Coronary artery (tissue), 2 donors: ENCODE results near the gene PF4V1.
"Not testable (repeated sequence)": the region's sequence is repeated elsewhere in the genome, so short reads cannot be mapped to it uniquely, and the experiment has no call there.

Experiments used
- DNase-seq: peaks from one replicate; pipeline ENCODE4 v3.0.0-alpha.2; 2017; ENCODE audit warnings: low spot score
- H3K27ac ChIP-seq, 2 donors: fragments of 200-600 bp; sonication (generic); one replicate each; pipeline ENCODE4 v1.5.1; 2016 to 2019
- H3K4me3 ChIP-seq: fragments of 200-600 bp; sonication (generic); 2 replicates; pipeline ENCODE4 v1.5.1; 2016; ENCODE audit warnings: mild to moderate bottlenecking, moderate library complexity
- TF ChIP-seq, protein P1 (sequence below): fragments of 200-600 bp; sonication (generic); IDR thresholded peaks from one replicate; pipeline ENCODE4 v1.5.1; 2019; ENCODE audit warnings: antibody characterized with exemption

PF4V1 gene

DNA sequence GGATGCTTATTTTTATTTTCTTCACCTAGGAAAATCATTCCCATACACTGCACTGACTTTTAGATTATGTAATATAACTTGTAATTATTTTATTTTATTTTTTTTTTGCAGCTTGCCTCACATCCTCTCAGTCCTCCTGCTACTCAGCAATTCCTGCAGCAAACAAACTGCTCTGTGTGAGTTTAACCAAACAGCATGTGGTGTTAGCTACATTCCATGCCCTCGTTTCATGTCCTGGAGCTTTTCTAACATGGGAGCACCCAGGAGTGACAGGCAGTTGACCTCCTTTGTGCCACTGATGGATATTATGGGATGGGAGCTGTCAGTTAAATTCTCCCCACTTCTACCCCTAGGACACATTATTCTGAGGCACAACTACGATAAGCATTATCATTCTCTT, 40.9 kb downstream of the PF4V1 start:
- no peak overlapping the region for H3K4me3 ChIP-seq
- no peak for DNase-seq
- no peak overlapping the region for H3K27ac ChIP-seq
- TF ChIP-seq, protein P1, sequence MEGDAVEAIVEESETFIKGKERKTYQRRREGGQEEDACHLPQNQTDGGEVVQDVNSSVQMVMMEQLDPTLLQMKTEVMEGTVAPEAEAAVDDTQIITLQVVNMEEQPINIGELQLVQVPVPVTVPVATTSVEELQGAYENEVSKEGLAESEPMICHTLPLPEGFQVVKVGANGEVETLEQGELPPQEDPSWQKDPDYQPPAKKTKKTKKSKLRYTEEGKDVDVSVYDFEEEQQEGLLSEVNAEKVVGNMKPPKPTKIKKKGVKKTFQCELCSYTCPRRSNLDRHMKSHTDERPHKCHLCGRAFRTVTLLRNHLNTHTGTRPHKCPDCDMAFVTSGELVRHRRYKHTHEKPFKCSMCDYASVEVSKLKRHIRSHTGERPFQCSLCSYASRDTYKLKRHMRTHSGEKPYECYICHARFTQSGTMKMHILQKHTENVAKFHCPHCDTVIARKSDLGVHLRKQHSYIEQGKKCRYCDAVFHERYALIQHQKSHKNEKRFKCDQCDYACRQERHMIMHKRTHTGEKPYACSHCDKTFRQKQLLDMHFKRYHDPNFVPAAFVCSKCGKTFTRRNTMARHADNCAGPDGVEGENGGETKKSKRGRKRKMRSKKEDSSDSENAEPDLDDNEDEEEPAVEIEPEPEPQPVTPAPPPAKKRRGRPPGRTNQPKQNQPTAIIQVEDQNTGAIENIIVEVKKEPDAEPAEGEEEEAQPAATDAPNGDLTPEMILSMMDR: no peak

GRCh38 chr4:73895201-73896175, 42.4 kb downstream of the PF4V1 start:
- DNase-seq: no peak
- H3K4me3 ChIP-seq: no peak overlapping the region
- TF ChIP-seq, protein P1: no peak
- H3K27ac ChIP-seq: no peak overlapping the region

DNA sequence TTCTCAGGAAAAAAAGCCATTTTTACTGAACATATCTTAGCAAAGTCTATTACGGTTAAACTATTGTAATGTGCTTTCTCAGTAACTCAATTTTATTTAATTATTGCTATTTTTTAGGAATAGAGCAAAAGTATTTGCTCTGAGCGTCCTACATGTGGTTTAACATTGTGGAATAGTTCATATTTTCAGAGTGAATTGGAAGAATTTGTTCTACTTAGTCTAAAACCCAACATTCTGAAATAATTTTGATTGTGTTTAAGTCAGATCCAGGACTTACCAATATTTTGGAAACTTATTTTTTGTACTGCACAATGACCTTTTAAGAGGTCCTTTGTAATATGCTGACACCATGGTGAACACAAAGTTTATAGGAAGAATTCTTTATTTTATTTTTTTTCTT, 43.3 kb downstream of the PF4V1 start:
- H3K27ac ChIP-seq: no peak overlapping the region
- no peak overlapping the region for H3K4me3 ChIP-seq
- no peak for DNase-seq
- TF ChIP-seq, protein P1: no peak

GRCh38 chr4:73897380-73898136, 44.5 kb downstream of the PF4V1 start:
- no peak for DNase-seq
- H3K27ac ChIP-seq: no peak overlapping the region

GRCh38 chr4:73899338-73899737, 46.2 kb downstream of the PF4V1 start:
- not testable (repeated sequence) for DNase-seq, H3K27ac ChIP-seq, H3K4me3 ChIP-seq

More at GRCh38 chr4:73897380-73898136, 44.5 kb downstream of the PF4V1 start:
- TF ChIP-seq, protein P1: no peak
- no peak overlapping the region for H3K4me3 ChIP-seq

DNA sequence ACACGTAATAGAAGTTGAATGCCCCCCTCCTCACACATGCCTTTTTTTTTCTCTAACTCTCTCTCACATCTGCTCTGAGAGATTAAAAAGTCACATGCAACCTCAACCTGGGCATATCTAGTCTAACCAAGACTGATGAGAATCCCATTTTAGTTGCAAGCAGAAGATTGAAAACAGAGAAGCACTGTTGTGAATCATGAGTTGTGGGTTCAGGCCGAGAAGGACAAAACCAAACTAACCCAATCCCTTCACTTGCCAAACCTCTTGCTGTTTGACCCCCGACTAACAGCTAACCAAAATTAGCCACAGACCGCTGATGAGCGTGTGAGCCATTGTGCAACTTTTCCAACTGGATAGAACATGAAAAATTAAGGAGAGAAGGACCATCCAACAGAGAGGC, 47.9 kb downstream of the PF4V1 start:
- H3K4me3 ChIP-seq: no peak overlapping the region
- H3K27ac ChIP-seq: no peak overlapping the region
- DNase-seq: no peak
- TF ChIP-seq, protein P1: no peak

GRCh38 chr4:73902038-73902637, 49.0 kb downstream of the PF4V1 start:
- DNase-seq: no peak
- TF ChIP-seq, protein P1: no peak
- Histone ChIP-seq H3K27ac (no peak overlapping the region), H3K4me3 (no peak overlapping the region)
